OCI-LY3 (cell line): Measurements from ENCODE around the gene MGRN1.

ENCODE experiments used
- H2AFZ ChIP-seq: fragments of 200-600, 300-600 bp; shearing (Covaris generic); 2 replicates; pipeline ENCODE4 v1.6.0; 2014; ENCODE audit warnings: antibody characterized with exemption, low read depth, low read length
- H3K27ac ChIP-seq: fragments of 200-600, 300-600 bp; sonication (generic); 2 replicates; pipeline ENCODE4 v1.5.1; 2014; ENCODE audit warnings: mild to moderate bottlenecking, low read length, moderate library complexity, mixed read lengths
- H3K27me3 ChIP-seq: fragments of 200-600, 300-600 bp; sonication (generic); 2 replicates; pipeline ENCODE4 v1.6.1; 2014; ENCODE audit warnings: low read depth, low read length, mixed read lengths
- H3K36me3 ChIP-seq: fragments of 200-600, 300-600 bp; sonication (generic); replicated peaks from 2 replicates; pipeline ENCODE3; 2014; ENCODE audit warnings: low read depth, low read length, mixed read lengths
- H3K4me1 ChIP-seq: fragments of 300-600, 200-600 bp; sonication (generic); 2 replicates; pipeline ENCODE4 v1.6.1; 2014; ENCODE audit warnings: low read length, mixed read lengths
- H3K4me2 ChIP-seq: fragments of 200-600, 300-600 bp; sonication (generic); 2 replicates; pipeline ENCODE4 v1.6.1; 2014; ENCODE audit warnings: low read length, mixed read lengths
- H3K4me3 ChIP-seq: fragments of 300-600, 200-600 bp; sonication (generic); 2 replicates; pipeline ENCODE4 v1.5.1; 2014; ENCODE audit warnings: antibody characterized with exemption, mild to moderate bottlenecking, low read length, moderate library complexity
- H3K79me2 ChIP-seq: fragments of 300-600, 200-600 bp; shearing (Covaris generic); 2 replicates; pipeline ENCODE4 v1.6.1; 2014; ENCODE audit warnings: mild to moderate bottlenecking, low read length, mixed read lengths
- H3K9ac ChIP-seq: fragments of 300-600, 200-600 bp; shearing (Covaris generic); 2 replicates; pipeline ENCODE4 v1.6.0; 2014; ENCODE audit warnings: mild to moderate bottlenecking, low read length, moderate library complexity
- H3K9me3 ChIP-seq: fragments of 200-600, 300-600 bp; shearing (Covaris generic); 2 replicates; pipeline ENCODE4 v1.6.1; 2014; ENCODE audit warnings: low read length, mixed read lengths; ENCODE audit not compliant: insufficient read depth
- H4K20me1 ChIP-seq: fragments of 200-600, 300-600 bp; sonication (generic); 2 replicates; pipeline ENCODE4 v1.6.1; 2016; ENCODE audit warnings: low read length, mixed read lengths; ENCODE audit not compliant: insufficient read depth
- CTCF ChIP-seq: fragments of 200-600, 300-600 bp; sonication (generic); IDR thresholded peaks from 2 replicates; pipeline ENCODE4 v1.5.1; 2014; ENCODE audit warnings: antibody characterized with exemption, low read length, low read depth
- EZH2phosphoT487 ChIP-seq: fragments of 200-600 bp; shearing (Covaris generic); IDR thresholded peaks from 2 replicates; pipeline ENCODE4 v1.6.1; 2018; ENCODE audit warnings: antibody characterized with exemption, mixed run types, low read depth

Gene MGRN1

GRCh38 chr16:4683255-4684057, 58.8 kb downstream of the MGRN1 start:
- no peak overlapping the region for H3K9ac ChIP-seq

GRCh38 chr16:4684058-4684715, 59.6 kb downstream of the MGRN1 start:
- Histone ChIP-seq H3K4me3 (no peak overlapping the region), H4K20me1 (no peaks in the 10 kb centered on the region), H3K27ac (no peak overlapping the region), H3K9me3 (no peaks in the 10 kb centered on the region), H3K4me1 (no peaks in the 10 kb centered on the region), H3K36me3 (peaks cover 4% of the 10 kb centered on the region), H3K27me3 (no peaks in the 10 kb centered on the region), H3K4me2 (no peak overlapping the region), H2AFZ (no peak overlapping the region), H3K9ac (no peak overlapping the region), H3K79me2 (no peaks in the 10 kb centered on the region)
- TF ChIP-seq CTCF = no peak

More at GRCh38 chr16:4683255-4684057, 58.8 kb downstream of the MGRN1 start:
- peaks cover 4% of the 10 kb centered on the region for H3K36me3 ChIP-seq
- no peaks in the 10 kb centered on the region for H3K9me3 ChIP-seq
- H4K20me1 ChIP-seq = no peaks in the 10 kb centered on the region
- H3K27ac ChIP-seq = no peak overlapping the region
- H2AFZ ChIP-seq = no peak overlapping the region
- H3K4me3 ChIP-seq = no peak overlapping the region
- TF ChIP-seq EZH2phosphoT487 = no peak
- TF ChIP-seq CTCF = no peak
- no peaks in the 10 kb centered on the region for H3K79me2 ChIP-seq
- H3K4me1 ChIP-seq = no peaks in the 10 kb centered on the region
- H3K4me2 ChIP-seq = no peak overlapping the region
- H3K27me3 ChIP-seq = no peaks in the 10 kb centered on the region

- no peaks in the 10 kb centered on the region for H3K9me3 ChIP-seq
- no peaks in the 10 kb centered on the region for H4K20me1 ChIP-seq
- no peaks in the 10 kb centered on the region for H3K27me3 ChIP-seq
- H3K9ac ChIP-seq = no peak overlapping the region
- H3K27ac ChIP-seq = no peak overlapping the region
- no peaks in the 10 kb centered on the region for H3K4me1 ChIP-seq
- no peak overlapping the region for H3K4me3 ChIP-seq
- H2AFZ ChIP-seq = no peak overlapping the region
- TF ChIP-seq CTCF = no peak
- H3K36me3 ChIP-seq = peaks cover 4% of the 10 kb centered on the region
- no peaks in the 10 kb centered on the region for H3K79me2 ChIP-seq
- no peak overlapping the region for H3K4me2 ChIP-seq
Observed at GRCh38 chr16:4684763-4685162, 60.1 kb downstream of the MGRN1 start.

- H4K20me1 ChIP-seq = no peaks in the 10 kb centered on the region
- H3K36me3 ChIP-seq = peaks cover 4% of the 10 kb centered on the region
- no peak overlapping the region for H3K4me2 ChIP-seq
- no peak for TF ChIP-seq CTCF
- TF ChIP-seq EZH2phosphoT487 = no peak
- no peak overlapping the region for H3K27ac ChIP-seq
- H3K79me2 ChIP-seq = no peaks in the 10 kb centered on the region
- no peak overlapping the region for H2AFZ ChIP-seq
- no peaks in the 10 kb centered on the region for H3K4me1 ChIP-seq
- H3K9ac ChIP-seq = no peak overlapping the region
- no peak overlapping the region for H3K4me3 ChIP-seq
- no peaks in the 10 kb centered on the region for H3K9me3 ChIP-seq
- H3K27me3 ChIP-seq = no peaks in the 10 kb centered on the region
Observed at GRCh38 chr16:4685292-4685691, 60.7 kb downstream of the MGRN1 start.
